Stimulated activated CD4-positive, alpha-beta T cell treated with anti-CD3 and anti-CD28 coated beads, Interleukin-12 subunit alpha, Interleukin-12 subunit beta, amount 100 ng/mL, for 4 hours (primary cell): ENCODE results near the gene CRTC1.

Experiments used
- DNase-seq: peaks from one replicate; pipeline ENCODE4 v3.0.0-alpha.2; 2020

The CRTC1 gene

GRCh38 chr19:18750295-18750970, 67.0 kb downstream of the CRTC1 start:
- no peak for DNase-seq

DNA sequence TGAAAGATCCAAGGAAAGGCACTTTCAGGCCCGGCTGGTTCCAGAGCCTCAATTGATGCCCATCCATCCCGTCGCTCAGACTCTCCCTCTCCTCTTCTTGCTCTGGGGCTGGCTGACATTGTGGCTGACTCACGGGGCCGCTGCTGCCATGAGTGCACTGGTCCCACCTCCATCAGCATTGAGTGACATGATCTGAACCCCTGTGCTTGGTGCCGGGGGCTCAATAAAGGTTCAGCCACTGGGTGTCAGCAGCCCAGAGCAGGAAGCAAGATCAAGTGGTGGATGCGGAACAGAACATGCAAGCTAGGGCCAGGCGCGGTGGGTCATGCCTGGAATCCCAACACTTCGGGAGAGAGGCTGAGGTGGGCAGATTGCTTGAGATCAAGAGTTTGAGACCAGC, 68.1 kb downstream of the CRTC1 start:
- DNase-seq: no peak

DNA sequence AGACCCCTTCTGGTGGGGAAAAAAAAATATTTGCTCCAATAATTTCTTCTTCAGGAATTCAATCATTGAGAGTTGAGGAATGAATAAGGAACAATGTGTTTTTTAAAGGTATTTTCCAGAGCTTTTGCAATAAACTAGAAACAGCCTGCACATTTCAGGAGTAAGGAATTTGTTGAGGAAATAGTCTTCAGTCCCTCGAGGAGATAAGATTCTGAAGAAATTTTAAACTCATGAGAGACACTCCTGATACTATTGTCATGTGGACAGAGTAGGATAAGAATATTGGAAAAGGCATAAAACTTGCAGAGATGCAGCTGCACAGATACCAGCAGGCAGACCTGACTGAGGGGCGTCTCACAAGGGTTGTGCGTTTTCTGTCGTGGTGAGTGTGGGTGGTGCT, 71.0 kb downstream of the CRTC1 start:
- DNase-seq: no peak

DNA sequence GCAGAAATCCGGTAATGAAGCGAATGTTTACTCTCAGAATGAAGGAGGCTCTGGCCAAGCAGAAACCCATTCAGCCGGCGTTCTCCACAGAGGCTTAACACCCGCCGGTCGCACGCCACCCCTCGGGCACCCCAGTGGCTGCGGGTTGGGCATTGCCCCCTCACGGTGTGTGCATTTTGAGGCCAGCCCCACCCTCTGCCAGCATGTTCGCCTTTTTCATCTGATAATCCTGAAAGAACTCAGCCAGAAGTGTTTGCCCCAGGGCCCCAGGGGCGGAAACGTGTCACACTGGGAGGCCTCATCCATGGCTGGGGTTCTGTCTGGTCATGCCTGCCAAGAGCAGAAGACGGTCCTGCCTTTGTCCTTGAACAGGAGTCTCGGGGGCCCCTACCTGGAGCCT, 73.4 kb downstream of the CRTC1 start:
- DNase-seq: no peak

DNA sequence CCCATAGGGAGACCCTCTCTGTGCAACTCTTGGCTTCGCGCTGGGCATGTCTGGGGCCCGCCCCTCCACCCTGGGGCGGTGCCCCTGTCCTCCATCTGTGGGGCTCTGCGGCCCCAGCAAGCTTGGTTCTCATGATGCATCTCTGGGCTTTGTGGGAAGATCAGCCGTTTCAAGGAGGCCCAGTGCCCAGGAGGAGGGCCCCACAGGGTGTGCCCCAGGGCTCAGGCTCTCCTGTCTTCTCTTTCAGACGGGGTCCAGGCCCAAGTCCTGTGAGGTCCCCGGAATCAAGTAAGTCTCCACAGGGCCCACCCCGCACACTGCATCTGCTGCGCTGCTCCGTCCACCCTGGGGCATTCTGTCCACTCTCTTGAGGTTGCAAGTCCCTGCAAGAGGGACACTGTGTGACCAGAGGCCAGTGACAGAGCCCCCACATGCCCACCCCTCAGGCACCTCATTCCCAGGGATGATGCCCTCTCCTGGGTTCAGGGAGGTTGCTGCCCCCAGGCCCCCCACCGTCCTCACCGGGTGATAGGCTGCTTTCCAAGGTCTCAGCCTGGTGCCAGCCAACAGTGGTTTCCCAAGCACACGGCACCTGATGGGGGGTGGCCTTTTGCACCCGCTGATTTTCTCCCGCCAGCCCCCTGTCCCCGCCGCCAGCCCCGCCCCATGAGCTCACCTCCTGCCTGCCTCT, 76.0 kb downstream of the CRTC1 start:
- no peak for DNase-seq

DNA sequence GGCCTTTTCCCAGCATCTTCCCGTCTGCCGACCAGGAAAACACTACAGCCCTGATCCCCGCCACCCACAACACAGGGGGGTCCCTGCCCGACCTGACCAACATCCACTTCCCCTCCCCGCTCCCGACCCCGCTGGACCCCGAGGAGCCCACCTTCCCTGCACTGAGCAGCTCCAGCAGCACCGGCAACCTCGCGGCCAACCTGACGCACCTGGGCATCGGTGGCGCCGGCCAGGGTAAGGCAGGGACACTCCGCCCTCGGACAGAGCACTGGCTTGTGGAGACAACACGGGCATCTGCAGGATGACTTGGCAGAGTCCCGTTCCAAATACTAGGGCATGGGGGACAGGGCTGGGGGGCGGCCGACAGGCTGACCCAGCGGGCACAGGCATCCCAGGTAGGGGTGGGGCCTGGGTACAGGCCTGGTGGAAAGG, 76.5 kb downstream of the CRTC1 start:
- DNase-seq: no peak

- no peak for DNase-seq
Observed at GRCh38 chr19:18760440-18761383, 77.2 kb downstream of the CRTC1 start.

DNA sequence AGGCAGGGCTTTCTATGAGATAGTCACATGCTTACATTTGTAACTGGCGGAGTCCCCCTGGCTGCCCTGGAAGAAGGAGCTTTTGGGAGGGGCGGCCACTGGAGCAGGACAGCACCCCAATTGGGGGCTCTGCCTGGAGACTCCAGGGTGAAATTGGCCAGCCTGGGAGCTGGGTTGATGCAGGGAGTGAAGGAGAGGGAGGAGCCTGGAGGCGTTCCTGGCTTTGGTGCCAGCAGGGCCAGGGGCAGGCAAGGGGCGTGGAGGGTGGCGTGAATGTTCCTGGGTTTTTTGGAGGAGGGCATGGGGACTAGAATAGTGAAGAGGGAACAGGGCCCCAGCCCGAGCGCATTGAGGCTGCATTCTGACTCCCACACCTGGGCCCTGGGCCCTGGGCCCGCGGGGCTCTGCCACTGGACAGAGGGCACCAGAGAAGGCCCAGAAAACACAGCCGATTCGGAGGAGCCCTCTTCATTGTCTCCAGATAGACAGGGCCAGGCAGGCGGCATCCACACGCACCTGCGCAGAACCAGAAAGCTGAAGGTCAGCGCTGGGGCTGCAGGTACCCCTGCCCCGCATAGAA, 78.1 kb downstream of the CRTC1 start:
- no peak for DNase-seq

DNA sequence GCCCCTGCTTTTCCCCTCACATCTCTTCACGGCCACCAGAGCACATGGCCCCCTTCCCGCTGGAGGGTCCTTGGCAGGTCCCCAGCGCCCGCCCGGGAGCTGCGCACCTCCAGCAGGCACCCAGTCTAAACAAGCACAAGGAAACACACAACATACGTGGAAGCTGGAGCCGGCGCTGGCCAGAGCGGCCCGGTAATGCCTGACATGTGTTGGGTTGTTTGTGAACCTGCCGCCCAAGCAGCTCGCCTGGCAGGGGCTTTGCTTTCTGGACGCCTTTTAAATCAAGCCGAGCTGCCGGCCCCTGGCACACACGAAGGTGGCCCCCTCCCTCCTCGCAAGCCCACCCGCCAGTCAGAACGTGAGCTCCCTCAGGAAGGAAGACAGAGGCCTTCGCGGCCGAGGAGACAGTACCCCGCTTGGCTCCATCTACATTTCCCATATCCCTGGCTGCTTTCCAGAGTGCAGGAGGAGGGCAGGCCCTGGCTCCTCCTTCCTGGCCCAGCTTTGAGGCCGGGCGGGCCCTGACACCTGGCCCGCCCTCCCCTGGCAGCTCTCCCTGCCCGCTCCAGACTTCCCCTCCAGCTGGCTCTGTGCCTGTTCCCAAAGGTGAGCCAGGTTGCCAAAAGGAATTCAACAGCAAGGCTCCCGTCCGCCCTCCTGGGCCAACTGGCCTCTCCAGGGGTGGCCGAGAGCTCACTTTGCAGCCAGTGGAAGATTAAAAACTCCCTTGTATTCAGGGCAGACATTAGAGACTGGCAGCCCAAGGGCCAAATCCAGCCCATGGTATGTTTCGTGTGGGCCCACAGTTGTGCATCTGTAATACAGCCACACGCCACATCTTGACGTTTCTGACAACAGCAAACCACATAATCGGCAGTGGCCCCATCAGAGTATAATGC, 78.9 kb downstream of the CRTC1 start:
- no peak for DNase-seq

- no peak for DNase-seq
Observed at GRCh38 chr19:18763674-18764590, 80.5 kb downstream of the CRTC1 start.

- DNase-seq: no peak
Observed at GRCh38 chr19:18764591-18765051, 81.1 kb downstream of the CRTC1 start.

DNA sequence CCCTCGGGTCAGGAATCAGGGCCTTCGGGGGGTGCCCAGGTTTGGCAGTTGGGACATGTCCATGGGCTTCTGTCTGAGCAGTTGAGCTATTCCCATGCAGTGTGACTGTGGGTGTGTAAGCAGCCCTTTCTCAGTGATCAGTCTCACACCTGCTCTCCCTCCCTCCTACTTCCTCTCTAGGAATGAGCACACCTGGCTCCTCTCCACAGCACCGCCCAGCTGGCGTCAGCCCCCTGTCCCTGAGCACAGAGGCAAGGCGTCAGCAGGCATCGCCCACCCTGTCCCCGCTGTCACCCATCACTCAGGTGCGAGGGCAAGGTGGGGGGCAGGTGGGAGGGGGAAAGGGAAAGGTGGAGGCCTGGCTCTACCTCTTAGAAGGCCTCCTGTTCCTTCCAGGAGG, 81.7 kb downstream of the CRTC1 start:
- no peak for DNase-seq

GRCh38 chr19:18768046-18768771, 84.7 kb downstream of the CRTC1 start:
- no peak for DNase-seq

- no peak for DNase-seq
Observed at GRCh38 chr19:18768997-18769891, 85.8 kb downstream of the CRTC1 start.

- no peak for DNase-seq
Observed at GRCh38 chr19:18769989-18770528, 86.6 kb downstream of the CRTC1 start.

DNA sequence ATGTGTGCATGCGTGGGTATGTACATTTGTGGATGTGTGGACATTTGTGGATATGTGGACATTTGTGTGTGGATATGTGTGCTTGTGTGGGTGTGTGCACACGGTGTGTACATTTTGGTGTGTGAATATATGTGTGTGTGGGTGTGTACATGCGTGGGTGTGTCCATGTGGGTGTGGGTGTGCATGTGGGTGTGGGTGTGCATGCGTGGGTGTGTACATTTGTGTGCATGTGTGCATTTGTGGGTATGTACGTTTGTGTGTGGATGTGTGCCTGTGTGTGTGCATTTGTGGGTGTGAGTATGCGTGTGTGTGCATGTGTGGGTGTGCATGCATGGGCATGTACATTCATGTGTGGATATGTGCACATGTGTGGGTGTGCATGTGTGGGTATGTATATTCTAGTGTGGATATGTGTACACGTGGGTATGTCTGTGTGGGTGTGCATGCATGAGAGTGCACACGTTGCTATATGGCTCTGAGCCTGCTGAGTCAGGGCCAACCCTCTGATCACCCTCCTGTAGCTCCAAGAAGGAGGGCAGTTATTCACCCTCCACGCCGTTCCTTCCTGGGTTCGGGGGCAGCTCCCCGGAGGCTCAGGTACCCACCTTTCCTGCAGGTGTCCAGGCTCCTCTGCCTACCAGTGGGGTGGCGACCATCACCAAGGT, 87.3 kb downstream of the CRTC1 start:
- no peak for DNase-seq

DNA sequence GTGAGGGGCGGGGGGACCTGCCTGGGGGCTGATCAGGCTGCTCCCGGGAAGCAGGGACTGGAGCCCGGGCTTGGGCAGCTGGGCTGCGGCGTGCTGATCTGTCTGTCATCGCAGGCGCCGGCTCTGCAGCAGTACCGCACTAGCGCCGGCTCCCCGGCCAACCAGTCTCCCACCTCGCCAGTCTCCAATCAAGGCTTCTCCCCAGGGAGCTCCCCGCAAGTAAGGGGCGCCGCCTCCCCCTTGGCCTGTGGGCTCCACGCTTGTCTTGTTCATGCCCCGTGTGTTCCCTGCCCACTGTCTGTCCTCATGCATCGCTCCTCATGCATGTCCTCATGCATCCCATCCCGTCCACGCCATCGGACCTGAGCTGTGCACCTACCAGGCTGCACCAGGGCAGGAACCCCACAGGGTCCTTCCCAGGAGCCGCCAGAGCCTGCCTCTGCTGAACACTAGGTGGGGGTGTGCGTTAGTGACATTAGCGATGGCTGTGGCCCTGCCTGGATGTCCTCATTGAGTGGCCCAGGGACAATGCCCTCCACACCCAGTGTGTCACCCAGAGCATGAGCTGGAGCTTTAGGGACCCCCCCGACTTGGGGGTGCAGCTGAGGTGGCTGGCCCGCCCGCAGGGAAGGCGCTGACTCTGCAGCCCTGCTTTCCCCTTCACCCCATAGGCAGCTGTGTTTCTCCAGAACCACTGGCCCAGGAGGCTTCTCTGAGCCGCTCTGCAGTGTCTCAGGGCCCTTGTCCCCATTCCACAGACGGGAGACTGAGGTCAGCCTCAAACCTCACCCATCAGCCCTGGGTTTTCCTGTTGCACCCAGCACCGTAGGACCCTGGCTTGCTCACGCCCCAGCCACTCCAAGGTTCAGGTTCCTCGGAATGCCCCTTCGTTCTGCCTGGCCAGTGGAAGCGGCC, 88.1 kb downstream of the CRTC1 start:
- DNase-seq: no peak
